Body of pancreas (tissue), 4 donors: ENCODE data around the gene MAN2A1.

ENCODE experiments used
- CTCF ChIP-seq, 7 experiments: fragments of 450-650 bp in 4 of 7; fragments of 200-600 bp in 3 of 7; sonication (generic) in 3 of 7; IDR thresholded peaks; one replicate each; pipeline ENCODE4 v1.5.1; 2016 to 2019; ENCODE audit warnings: antibody characterized with exemption in 7 of 7
- POLR2A ChIP-seq, 3 donors: fragments of 450-650 bp; IDR thresholded peaks; one replicate each; pipeline ENCODE4 v1.6.1; 2016; ENCODE audit warnings: antibody characterized with exemption in 3 of 3, mild to moderate bottlenecking in 2 of 3

- TF ChIP-seq CTCF (IDR thresholded peaks at IDR 0.05) (no peak), POLR2A (IDR thresholded peaks at IDR 0.05) (no peak)
Observed at GRCh38 chr5:109643791-109644350, 45.9 kb upstream of the MAN2A1 start.
